Kidney (tissue), 14 donors: ENCODE measurements around the gene ALOX5. TPM values are rescaled to one million over a fixed set of nuclear protein-coding genes. Genes with fewer than 3 reads are reported as not detected.

ENCODE experiments used
- DNase-seq, 5 donors: peaks; one replicate each; pipeline ENCODE4 v3.0.0-alpha.2; 2013 to 2020
- FAIRE-seq: peaks from 2 replicates; lab custom pipeline; 2012; peaks lifted over from hg19 to GRCh38; lab: Jason Lieb, UNC
- H3K27ac ChIP-seq, 2 donors: one replicate each; pipeline ENCODE4 v1.7.0; 2013; ENCODE audit warnings: low read depth in 2 of 2, low read length in 2 of 2, inconsistent platforms in 1 of 2
- H3K27me3 ChIP-seq: one replicate; pipeline ENCODE4 v1.7.1; 2013; ENCODE audit warnings: low read length, inconsistent platforms; ENCODE audit not compliant: control insufficient read depth, insufficient read depth
- H3K36me3 ChIP-seq, 3 donors: one replicate each; pipeline versions ENCODE4 v1.7.0 to v1.7.1; 2013; ENCODE audit warnings: low read length in 3 of 3, control low read depth in 1 of 3, inconsistent platforms in 1 of 3; ENCODE audit not compliant: insufficient read depth in 3 of 3, control insufficient read depth in 2 of 3
- H3K4me1 ChIP-seq, 3 donors: one replicate each; pipeline versions ENCODE4 v1.7.0 to v1.7.1; 2013; ENCODE audit warnings: low read length in 3 of 3, inconsistent platforms in 1 of 3, low read depth in 1 of 3; ENCODE audit not compliant: control insufficient read depth in 2 of 3, insufficient read depth in 2 of 3
- H3K4me3 ChIP-seq, 3 donors: one replicate each; pipeline versions ENCODE4 v1.7.0 to v1.8.1; 2013; ENCODE audit warnings: low read length in 3 of 3, control low read depth in 1 of 3, inconsistent platforms in 1 of 3
- H3K9ac ChIP-seq, 3 donors: one replicate each; pipeline versions ENCODE4 v1.7.0 to v1.7.1; 2013; ENCODE audit warnings: low read length in 3 of 3, control low read depth in 1 of 3, inconsistent platforms in 1 of 3
- H3K9me3 ChIP-seq, 3 donors: one replicate each; pipeline versions ENCODE4 v1.7.0 to v1.7.1; 2013; ENCODE audit warnings: low read length in 3 of 3, control low read depth in 1 of 3, inconsistent platforms in 1 of 3; ENCODE audit not compliant: control insufficient read depth in 2 of 3, insufficient read depth in 1 of 3
- CTCF ChIP-seq: IDR thresholded peaks from 3 replicates; pipeline ENCODE4 v1.5.1; 2012; ENCODE audit warnings: mild to moderate bottlenecking, moderate library complexity, borderline replicate concordance; ENCODE audit not compliant: insufficient read depth; ENCODE audit errors: extremely low read depth
- intact Hi-C: fragments of 100-400 bp; cut with DNase I; formaldehyde crosslinking; loops from one replicate; pipeline ENCODE4 v1.11.1; 2022
- polyA plus RNA-seq: library from polyadenylated mRNA; stranded (reverse); fragments of 350-450 nt; fragmentation: Illumina TruSeq; extraction: RNeasy Lipid Tissue Mini Kit (QIAGEN cat#74804); gene quantifications from one replicate; pipeline ENCODE4 v1.2.3, GENCODE V29; 2014; ENCODE audit warnings: low read depth, low replicate concordance; ENCODE audit not compliant: insufficient read depth
- total RNA-seq: library from RNA; stranded (reverse); fragmentation: NEBNext Ultra II Directional; extraction: Animal tissue kit (Norgen Biotek cat#: 25700); gene quantifications from one replicate; pipeline ENCODE4 v1.2.1, GENCODE V29; 2021
- donor health status: control.
- donor health status: control.
- donor health status: control.
- donor health status: control.
- donor health status: control.
- donor health status: DM: yes; HTN: yes; CAD: no.
- donor health status: Normal renal cell carcinoma (clear cell type).

The ALOX5 gene
- total and polyA plus RNA-seq, 2 donors from 2014 or later: 2.5 to 58.1 TPM

DNA sequence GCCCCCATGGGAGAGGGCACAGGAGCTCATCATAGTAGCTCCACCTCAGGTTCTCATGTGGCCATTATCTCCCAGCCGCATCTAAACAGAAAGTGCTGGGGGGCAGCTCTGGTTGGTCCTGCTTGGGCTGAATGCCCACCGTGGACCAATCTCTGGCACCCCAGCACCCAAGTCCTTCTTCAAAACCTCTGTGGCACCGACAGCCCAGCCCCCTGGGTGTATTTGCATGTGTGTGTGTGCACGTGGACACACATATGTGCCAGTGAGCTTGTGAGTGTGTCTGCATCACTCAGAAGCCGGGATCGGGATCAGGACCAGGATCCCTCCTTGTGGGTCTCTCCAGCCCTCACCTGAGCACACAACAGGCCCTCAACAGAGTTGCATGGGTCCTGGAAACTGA, 68.2 kb downstream of the ALOX5 start:
- Histone ChIP-seq H3K27me3 (no peaks in the 10 kb centered on the region), H3K4me3 (no peak overlapping the region), H3K9ac (no peak overlapping the region), H3K9me3 (no peaks in the 10 kb centered on the region), H3K27ac (no peak overlapping the region), H3K4me1 (no peaks in the 10 kb centered on the region), H3K36me3 (no peaks in the 10 kb centered on the region)
- FAIRE-seq (no peak), DNase-seq (no peak)
- TF ChIP-seq CTCF: no peak
- intact Hi-C loops: no loop called here

DNA sequence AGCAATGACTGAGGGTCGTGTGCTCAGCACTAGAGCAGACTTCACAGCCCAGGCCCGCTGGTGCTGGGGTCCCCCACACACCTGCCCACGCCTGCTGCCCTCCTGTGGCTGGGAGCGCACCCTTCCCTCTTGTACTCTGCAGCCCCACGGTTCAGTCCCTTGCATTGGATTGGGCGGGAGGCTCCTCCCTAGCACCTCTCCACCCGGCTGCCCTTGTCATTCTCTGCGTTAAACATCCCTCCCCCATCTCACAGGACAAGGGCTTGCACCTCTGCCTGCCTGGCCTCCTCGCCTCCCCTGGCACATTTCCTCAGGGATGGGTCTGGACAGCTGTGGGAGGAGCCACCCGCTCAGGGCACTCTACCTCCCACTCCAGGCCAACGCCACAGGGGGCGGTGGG, 68.6 kb downstream of the ALOX5 start:
- no peak for DNase-seq
- H3K27ac ChIP-seq: no peak overlapping the region
- no peaks in the 10 kb centered on the region for H3K4me1 ChIP-seq
- intact Hi-C loops: no loop called here
- H3K4me3 ChIP-seq: no peak overlapping the region
- no peaks in the 10 kb centered on the region for H3K36me3 ChIP-seq
- H3K27me3 ChIP-seq: no peaks in the 10 kb centered on the region
- no peaks in the 10 kb centered on the region for H3K9me3 ChIP-seq
- no peak overlapping the region for H3K9ac ChIP-seq
- no peak for TF ChIP-seq CTCF
- no peak for FAIRE-seq

- DNase-seq: no peak
- Histone ChIP-seq H3K9me3 (no peaks in the 10 kb centered on the region), H3K27me3 (no peaks in the 10 kb centered on the region), H3K4me3 (no peak overlapping the region), H3K4me1 (no peaks in the 10 kb centered on the region), H3K36me3 (no peaks in the 10 kb centered on the region), H3K9ac (no peak overlapping the region), H3K27ac (no peak overlapping the region)
- intact Hi-C loops: no loop called here
- FAIRE-seq: no peak
- TF ChIP-seq CTCF: no peak
Observed at GRCh38 chr10:45443101-45444009, 69.3 kb downstream of the ALOX5 start.
